ENCODE measurements around the gene TRIM9.
"Not testable (repeated sequence)": the region's sequence is repeated elsewhere in the genome, so short reads cannot be mapped to it uniquely, and the experiment has no call there.

Gene TRIM9

DNA sequence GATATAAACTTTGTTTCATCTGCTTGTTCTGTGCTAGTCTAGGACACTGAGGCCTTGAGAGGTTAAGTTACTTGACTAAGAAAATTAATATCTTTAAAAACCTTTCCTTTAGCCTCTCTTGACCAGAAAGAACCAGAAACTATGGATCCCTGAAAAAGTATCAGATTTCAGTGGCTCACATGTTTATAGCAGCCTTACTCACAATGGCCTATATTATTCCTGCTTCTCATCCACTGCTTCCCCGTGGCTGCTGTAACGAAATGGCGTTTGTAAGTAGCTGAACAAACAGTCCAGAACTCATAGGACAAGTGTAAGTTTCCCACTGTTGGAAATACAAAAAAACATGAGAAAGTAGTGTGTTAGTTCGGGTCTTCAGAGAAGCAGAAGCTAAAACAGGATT is 147.5 kb downstream of the TRIM9 start:
- DNase-seq (ENCODE audit: low spot score): no peak
- TF ChIP-seq, protein P1, sequence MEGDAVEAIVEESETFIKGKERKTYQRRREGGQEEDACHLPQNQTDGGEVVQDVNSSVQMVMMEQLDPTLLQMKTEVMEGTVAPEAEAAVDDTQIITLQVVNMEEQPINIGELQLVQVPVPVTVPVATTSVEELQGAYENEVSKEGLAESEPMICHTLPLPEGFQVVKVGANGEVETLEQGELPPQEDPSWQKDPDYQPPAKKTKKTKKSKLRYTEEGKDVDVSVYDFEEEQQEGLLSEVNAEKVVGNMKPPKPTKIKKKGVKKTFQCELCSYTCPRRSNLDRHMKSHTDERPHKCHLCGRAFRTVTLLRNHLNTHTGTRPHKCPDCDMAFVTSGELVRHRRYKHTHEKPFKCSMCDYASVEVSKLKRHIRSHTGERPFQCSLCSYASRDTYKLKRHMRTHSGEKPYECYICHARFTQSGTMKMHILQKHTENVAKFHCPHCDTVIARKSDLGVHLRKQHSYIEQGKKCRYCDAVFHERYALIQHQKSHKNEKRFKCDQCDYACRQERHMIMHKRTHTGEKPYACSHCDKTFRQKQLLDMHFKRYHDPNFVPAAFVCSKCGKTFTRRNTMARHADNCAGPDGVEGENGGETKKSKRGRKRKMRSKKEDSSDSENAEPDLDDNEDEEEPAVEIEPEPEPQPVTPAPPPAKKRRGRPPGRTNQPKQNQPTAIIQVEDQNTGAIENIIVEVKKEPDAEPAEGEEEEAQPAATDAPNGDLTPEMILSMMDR (IDR thresholded peaks at IDR 0.05; ENCODE audit: extremely low read depth, insufficient read depth, missing control alignments): no peak
- in situ Hi-C loops (cut with MboI; ENCODE audit: low pct_unique_long_range_greater_than_20kb, low sequenced_read_pairs, unreplicated experiment): no loop called here

DNA sequence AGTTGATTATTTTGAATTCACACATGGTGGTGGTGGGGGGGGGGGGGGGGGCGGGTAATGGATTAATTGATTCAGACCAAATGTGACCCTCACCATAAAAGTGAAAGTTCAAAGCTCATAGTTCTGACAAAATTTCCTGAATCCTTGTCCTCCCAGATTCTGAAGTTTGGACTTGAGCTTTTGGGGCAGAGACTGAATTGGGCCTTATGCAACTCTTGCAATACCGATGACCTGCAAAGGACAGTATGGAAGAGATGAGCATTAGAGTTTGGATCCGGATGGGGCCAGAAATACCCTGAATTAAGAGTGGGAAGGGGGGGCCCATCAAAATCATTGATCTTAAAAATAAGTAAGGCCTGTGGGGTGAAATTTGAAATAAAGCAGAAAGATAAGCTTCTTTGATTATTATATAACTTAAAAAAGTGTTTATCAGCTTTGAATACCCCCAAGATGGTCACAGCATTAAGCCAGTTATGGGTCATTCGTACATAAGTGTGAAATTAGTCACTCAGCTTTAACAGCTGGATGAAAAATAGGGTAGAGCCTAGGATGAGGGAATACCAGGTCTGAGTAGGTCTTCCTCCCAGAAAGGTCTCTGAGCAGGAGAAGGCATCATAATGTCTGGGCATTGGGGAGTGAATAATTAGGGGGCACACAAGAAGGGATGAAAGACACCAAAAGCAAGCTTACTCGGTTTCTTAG is 148.5 kb downstream of the TRIM9 start:
- no peak for DNase-seq (ENCODE audit: low spot score)
- TF ChIP-seq, protein P1 (IDR thresholded peaks at IDR 0.05; ENCODE audit: extremely low read depth, insufficient read depth, missing control alignments): no peak
- in situ Hi-C loops (cut with MboI; ENCODE audit: low pct_unique_long_range_greater_than_20kb, low sequenced_read_pairs, unreplicated experiment): no loop called here

DNA sequence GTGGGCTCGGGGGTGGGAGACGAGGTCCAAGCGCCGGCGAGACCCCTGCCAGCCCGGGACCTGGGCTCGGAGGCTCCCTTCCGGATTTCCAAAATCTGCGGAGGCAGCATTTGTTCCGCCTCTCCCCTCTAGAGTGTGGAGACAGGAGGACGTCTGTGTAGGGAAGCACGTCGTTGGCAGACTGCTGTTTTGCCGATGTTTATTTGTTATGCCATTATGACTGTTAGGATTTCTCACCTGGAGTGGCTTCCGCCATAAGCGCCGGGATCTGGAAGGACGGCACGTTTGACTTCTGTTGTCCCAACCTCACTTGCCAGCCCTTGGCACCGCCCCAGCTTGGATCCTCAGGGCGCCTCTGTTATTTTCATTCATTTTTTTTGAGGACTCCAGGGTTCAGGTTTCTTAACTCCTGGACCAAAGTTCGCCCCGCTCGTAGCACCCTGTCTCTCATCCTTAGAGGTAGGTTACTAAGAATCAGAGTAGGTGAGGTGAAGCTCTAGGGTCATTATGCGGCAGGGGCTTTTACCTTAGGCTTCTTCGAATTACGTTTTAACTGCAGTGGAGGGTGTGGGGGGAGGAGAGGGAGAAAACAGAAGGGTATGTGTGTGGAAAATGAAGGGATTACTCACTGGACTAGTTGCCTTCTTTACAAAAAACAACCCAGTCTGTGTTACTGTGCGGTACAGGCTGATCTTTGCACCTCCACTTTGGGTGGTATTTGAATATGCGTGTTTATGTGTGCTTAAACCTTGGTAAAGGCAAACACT is 150.1 kb downstream of the TRIM9 start:
- TF ChIP-seq, protein P1 (IDR thresholded peaks at IDR 0.05; ENCODE audit: extremely low read depth, insufficient read depth, missing control alignments): no peak
- in situ Hi-C loops (cut with MboI; ENCODE audit: low pct_unique_long_range_greater_than_20kb, low sequenced_read_pairs, unreplicated experiment): no loop called here
- peak; percentile 40 for DNase-seq (ENCODE audit: low spot score)

DNA sequence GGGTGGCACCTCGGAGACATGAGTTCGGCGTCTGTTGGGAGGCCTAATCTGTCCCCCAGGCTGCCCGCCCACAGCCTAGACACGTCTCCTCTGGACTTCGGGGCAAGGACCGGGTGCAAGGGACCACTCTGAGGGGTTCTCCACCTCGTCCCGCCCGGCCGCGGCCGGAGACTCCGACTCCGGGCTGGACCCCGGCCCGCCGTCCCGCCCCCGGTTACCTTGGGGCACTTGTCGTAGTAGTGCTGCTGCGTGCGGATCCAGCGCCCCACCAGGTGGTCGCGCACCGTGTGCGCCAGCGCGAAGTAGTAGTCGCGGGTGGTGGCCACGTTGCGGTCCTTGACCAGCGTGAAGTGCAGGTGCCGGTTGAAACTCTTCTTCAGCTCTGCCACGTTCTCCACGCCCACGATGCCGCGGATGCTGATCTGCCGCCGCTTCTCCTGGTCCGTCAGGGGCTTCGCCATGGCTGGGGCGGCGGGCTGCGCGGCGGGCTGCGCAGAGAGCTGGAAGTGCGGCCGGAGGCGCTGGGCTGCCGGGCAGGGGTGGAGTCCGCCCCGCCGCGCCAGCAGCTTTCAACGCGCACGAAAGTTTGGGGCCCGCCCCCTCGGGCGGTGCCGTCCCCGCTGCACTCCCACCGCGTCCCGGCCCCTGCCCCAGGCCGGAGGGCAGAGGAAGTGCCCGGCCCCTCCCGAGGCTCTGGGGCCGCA is 150.8 kb downstream of the TRIM9 start, which contains the start of gene PYGL:
Gene PYGL (minus strand): TSS at position 541 of the 704 bp plus-strand sequence. CDS start 80 bp downstream, at position 461.
- DNase-seq (ENCODE audit: low spot score): peak; percentile 70
- TF ChIP-seq, protein P1 (IDR thresholded peaks at IDR 0.05; ENCODE audit: extremely low read depth, insufficient read depth, missing control alignments): no peak
- in situ Hi-C loops (cut with MboI; ENCODE audit: low pct_unique_long_range_greater_than_20kb, low sequenced_read_pairs, unreplicated experiment): no loop called here

DNA sequence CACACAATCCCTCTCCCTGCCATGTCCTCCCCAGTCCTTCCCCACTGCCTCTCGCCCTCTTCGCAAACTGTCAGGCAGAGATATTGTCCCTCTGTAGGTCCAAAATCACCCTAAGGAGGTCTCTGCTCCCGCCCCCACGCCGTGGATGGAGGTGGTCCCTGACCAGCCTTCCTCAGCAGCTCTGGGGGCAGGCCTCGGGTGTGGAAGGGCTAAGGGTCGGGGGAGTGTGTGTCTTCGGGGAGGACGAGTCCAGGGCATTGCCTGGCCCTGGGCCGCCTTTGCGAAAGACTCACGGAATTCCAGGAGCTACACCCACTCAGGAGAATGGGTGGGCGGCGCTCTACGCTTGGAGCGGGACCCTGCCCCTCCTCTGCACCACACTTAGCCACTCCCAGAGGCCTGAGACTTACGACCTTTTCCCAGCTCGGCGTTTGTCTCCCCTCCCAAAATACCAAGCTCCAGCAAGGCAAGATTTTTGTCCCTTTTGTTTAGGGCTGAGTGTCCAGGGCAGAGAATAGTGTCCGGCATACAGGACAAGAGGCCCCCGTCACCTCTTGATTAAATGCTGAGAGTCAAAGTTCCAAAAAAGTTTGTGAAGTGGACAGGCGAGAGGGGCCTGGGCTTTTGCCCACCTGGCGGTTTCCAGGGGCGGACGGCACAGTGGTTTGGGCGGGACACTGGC is 151.5 kb downstream of the TRIM9 start:
- DNase-seq (ENCODE audit: low spot score): no peak
- TF ChIP-seq, protein P1 (IDR thresholded peaks at IDR 0.05; ENCODE audit: extremely low read depth, insufficient read depth, missing control alignments): no peak

DNA sequence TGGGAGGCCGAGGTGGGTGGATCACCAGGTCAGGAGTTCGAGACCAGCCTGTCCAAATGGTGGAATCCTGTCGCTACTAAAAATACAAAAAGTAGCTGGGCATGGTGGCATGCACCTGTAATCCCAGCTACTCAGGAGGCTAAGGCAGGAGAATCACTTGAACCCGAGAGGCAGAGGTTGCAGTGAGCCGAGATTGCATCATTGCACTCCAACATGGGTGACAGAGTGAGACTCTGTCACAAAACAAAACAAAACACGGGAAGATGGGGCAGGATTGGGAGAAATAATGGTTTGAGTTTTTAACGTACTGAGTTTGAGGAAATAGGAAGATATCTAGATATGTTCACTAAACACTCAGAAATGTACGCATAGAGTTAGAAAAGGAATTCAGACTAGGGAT is 153.3 kb downstream of the TRIM9 start:
- in situ Hi-C loops (cut with MboI; ENCODE audit: low pct_unique_long_range_greater_than_20kb, low sequenced_read_pairs, unreplicated experiment); DNase-seq (ENCODE audit: low spot score): not testable (repeated sequence)

More for the DNA sequence above, 151.5 kb downstream of the TRIM9 start:
- in situ Hi-C loops (cut with MboI; ENCODE audit: low pct_unique_long_range_greater_than_20kb, low sequenced_read_pairs, unreplicated experiment): no loop called here

Data from GM13977 (cell line).